HCEC 1CT (cell line): ENCODE measurements around the gene LDHAL6B.

Experiments
- DNase-seq: peaks from one replicate; pipeline ENCODE4 v3.0.0-alpha.2; 2017

LDHAL6B gene

DNA sequence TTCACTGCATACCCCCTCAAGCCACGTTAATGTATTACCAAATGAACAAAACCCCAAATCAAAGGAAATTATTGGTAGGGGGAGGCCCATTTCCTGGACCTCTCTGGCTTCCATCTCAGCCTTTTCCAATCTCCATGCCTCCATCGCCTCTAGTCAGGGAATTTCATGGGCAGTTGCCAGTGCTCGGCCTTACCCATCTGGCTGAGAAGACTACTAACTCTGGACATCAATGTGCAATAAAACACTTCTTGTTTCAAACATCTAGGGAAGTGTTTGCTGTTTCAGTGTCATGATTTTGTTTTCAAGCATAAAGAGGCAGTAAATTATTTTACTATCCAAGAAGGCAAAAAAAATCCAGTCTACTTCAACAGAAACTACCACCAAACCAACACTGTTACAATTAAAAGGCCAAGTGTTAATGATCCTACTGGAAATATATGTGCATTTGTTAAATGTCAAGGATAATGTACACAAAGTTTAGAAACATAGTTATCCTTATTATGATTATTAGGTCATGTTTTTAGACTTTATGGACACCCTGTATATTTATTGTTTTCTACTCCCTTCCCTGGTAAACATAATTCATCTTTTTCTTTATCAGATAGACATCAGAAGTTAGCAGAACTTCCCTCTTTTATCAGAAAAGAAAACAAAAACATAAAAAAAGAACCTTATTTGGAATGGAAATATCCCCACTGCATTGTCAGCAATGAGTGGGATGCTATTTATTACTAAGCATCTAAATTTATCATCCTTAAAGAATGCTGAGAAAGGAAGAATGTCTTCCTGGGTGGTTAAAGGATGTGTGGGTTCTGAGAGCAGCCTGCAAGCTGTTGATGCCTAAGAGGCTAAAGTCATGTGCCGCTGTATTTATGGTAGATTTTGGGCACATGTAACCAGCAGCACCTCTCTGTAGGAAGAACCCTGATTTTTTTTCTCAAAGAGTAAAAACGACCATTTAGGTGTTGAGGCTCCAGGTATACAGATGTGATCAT, 15.2 kb downstream of the LDHAL6B start:
- DNase-seq: peak; percentile 98

DNA sequence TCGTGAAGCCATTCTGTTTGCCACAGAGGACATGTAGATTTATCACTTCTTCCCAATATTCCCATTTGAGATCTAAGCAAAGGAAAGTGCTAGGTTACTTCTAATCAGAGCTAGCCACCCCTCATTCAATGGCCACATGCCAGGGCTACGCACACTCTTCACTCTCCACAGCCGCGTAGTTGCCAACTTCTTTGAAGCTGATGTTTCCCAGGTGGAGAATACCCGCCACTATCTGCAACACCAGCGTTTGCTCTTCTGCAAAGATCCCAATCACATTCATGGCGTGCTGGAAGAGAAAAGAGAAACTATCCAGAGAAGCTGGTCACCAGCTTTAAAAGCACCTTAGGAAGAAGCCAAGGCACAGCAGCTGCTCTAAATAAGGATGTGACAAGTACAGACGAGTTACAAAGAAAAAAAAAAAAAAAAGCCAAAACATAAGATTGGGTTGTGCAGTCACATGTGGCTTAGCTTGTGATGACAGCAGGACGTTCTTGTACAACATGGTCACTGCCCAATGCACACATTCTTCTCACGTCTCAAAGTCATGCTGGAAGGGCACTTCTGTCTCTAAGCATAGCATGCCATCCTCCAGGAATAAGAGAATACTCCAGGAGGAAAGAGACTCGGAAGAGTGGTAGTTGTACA, 16.4 kb downstream of the LDHAL6B start:
- no peak for DNase-seq

DNA sequence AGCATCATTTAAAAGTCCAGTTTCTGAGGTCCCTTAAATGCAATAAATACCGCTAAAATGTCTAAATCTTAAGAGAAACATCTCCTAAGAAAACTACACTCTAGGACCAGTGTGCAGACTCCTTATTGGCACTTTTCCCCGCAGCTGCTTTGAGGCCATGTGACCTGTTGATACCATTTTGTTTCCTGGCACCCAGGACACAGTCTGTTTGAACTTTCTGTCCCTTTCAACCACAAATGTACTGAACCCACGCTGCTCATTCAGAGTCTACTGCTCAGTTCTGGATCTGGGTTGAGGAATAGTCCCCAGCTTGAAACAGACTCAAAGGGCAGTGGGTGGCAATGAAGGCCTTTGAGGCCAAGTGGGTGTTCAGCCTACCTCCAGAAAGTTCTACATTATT, 17.1 kb downstream of the LDHAL6B start:
- no peak for DNase-seq

DNA sequence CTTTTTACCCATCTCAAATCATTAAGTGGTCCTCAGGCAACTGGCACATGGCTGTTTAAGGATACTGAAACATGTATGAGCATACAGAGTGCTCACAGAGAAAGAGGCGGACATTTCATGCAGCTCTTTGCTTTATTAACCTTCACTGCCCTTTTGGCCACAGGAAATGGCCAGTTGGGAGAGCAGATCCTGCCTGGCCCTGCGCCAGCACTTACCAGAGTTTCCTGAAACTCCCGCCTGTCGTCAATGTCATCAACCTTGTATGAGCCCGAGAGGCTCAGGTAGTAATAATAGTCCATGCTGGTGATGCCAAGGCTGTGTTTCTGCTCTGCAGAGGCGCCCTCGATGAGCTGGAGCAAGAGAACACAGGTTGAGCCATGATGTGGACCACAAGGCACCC, 17.8 kb downstream of the LDHAL6B start:
- DNase-seq: no peak

DNA sequence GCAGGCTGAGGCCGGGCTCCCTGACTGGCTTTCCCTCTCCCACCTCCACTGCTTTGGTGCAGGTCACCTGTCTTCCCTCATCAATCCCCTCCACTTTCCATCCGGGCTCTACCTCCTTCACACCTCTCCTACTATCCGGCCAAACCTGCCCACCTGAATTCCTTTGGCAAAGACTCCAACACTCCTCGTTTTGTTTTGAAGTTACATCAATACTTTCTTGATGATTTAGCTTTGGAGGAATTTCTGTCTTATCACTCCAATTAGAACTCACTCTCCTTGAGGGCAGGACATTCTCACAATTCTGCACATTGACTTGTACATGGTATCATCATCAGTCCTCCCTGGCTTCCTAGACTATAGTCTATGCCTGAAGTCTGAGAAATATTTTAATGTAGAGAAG, 20.4 kb downstream of the LDHAL6B start:
- no peak for DNase-seq

DNA sequence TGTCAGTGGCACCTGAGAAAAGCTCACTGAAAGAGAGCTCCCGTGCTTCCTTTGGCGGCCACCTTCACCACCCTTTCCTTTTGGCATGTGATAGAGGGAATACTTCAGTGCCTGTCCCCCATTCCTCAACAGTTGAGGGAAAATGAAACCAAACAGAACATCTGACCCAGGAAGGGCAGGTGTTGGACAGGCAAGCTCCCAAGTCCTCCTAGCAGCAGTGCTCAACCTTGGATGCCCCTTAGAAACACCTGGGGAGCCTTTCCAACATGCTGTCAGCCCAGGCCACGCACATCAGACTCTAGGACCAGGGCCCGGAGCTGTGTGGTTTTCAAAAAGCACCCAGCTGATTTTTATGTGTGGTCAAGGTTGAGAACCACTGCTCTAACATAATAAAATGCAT, 22.4 kb downstream of the LDHAL6B start:
- DNase-seq: no peak

DNA sequence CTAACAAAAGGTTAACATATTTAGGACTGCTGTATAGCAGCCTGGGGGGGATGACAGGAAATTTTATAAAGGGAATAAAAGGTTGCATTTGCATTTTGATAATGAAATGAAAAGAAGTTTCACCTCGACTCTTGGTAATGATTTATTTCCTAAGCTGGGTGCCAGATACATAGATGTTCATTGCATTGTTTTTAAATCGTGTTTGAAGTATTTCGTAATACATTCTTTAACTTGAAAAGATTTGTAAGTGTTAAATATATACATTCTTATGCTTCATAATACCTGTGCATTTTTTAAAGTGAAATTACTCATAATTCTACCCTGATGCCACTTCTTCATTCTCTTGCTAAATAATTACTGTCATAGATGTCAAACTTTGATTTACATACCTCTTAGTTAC, 22.8 kb downstream of the LDHAL6B start:
- no peak for DNase-seq

DNA sequence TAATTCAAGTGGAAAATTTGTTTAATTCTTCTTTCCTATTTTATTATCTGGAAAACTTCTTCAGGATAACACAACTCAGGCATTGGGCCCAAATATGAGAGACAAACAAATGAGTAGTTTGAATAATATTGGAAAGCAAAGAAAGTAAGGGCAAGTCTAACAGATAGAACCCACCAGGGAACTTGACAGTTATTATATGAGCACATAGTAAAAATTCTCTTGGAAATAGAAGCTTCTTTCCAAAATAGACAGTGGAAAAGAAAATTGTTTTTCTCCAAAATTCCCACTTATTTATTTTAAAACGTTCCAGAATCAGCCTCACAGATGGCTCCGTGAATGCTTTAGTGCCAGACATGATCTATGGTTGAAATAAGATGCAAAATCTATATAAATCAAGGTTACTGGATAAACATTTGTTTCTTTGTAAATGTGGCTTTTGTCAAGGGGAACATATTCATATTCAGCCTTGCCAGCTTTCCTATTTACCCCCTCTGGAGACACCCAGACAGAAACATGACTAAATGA, 23.9 kb downstream of the LDHAL6B start:
- DNase-seq: no peak

DNA sequence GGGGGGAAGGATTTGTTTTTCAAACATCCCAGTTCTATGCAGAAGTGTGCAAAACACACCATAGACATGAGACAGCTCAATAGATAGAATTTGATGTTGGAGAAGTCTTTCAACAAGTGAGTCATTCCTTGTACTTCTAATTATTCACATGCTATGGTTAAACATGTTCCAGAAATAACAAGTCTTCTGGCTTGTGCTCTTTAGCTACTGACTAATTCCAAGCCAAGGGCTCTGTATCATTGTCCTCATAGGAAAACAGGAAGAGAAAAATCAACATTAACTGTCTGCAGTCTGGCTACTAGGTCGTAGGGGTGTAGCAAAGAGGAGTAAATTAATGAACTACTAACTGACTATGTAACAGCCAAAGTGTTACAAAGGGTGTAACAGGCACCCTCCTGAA, 25.8 kb downstream of the LDHAL6B start:
- DNase-seq: peak; percentile 92

DNA sequence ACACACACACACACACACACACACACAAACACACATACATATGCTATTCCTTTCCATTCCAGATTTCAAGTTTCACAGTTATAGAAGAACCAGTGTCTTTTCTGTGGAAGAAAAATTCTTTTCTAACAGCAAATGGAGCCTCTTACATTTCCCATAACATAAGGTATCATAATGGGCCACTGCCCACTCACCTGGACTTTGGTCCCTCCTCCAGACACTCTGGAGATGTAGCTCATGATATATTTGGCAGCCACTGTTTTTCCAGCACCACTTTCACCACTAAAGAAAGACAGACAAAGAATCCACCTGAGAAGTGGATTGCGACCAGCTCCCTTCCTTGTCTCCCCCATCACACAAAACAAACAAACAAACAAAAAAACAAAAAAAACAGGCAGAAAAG, 29.8 kb downstream of the LDHAL6B start:
- no peak for DNase-seq

DNA sequence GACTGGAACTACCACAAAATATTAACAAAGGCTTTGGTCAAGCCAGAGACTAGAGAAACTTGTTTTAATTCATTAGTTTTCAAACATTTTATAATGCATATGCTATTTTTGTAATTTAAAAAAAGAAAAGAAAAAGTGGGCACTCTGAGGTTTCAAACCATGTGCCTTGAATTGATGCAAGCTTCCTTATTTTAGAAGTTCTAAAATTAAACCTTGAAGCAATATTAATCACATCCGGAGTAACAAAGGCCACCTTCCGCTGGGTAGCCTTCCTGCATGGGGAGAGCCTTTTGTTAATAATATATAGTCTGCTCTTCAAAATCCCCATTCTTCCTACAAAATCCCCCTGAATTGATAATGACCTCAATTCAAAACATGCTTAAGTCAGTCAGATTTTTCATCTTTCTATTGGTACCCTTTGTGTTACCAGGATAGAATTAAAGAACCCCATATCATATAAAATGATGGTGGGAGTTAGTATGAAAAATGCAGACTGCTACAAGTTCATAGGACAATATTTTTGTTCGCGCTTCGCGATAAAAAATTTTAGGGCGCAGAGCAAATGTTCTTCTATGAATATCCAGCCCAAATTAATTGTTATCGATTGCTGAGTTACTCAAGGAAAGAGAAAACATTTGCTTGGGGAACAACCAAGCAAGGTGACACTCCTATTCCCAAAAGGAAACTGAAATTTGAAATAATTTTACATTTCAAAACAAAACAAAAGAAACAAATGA, 30.6 kb downstream of the LDHAL6B start:
- DNase-seq: peak; percentile 34

DNA sequence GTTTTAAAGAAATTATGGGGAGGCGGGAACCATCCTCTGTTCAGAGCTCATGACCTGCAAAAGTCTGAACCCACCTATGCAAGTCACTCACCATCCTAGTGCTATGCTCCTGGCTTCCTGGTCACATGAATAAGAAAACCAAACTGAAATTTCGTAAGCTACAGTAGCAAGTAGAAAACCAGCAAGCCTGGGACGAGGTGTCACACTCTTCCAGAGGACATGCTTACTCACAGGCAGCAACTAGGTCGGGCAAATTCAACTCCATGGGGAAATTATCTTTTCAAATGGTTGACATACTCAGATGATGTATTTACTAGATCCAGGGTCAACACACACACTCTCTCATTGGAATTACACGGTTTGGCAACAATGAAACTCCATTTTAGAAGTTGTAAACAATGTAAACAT, 31.3 kb downstream of the LDHAL6B start:
- no peak for DNase-seq

DNA sequence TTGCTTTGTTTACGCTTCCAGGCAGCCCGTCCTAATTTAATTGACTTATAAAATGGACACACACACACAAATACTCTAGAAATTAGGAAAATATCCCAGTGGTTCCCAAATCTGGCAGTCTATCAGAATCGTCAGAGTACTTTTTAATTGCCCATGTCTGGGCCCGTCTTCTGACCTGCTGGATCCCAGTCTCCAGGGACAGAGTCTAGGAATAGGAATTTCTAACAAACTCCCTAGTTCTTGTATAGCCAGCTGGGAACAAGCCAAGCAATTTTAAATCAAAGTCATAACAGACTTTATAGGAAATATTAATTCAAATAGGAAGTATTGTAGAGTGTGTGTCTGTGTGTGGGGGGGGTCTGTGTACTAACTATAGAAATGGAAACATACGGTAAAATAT, 33.4 kb downstream of the LDHAL6B start:
- no peak for DNase-seq

DNA sequence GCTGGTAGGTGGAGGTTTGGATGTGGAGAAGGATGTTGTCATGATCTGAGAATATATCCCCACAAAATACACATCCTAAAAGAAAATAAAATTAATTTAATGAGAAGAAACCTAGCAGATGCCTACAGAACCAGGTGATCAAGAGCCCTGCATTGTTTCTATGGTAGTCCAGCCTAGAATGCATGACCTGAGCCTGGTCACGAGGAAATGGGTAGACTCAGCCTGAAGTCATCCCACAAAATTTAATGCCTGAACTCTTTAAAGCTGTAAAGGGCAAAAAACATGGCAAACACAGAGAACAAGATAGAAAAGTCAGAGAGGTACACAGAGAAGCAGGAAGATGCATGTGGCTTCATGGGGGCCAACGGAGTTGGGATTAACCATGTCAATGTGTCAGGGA, 36.0 kb downstream of the LDHAL6B start:
- peak; percentile 23 for DNase-seq

DNA sequence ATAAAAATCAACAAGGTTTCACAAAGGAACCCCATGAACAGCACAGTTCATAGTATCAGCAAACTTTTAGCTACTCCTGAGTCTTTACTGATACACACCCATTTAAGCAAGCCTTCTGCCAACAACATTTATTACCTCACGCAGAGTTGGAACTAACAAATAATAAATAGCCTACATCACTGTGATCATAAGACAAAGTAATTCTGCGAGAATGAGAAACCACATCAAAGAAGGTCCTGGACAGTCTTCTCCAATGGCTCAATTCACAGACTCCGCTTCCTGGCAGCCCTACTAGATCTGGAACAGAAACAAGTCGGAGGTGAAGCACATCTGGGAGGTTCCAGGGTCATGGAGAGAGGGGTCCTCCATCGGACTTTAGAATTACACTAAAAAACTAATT, 37.0 kb downstream of the LDHAL6B start:
- no peak for DNase-seq

DNA sequence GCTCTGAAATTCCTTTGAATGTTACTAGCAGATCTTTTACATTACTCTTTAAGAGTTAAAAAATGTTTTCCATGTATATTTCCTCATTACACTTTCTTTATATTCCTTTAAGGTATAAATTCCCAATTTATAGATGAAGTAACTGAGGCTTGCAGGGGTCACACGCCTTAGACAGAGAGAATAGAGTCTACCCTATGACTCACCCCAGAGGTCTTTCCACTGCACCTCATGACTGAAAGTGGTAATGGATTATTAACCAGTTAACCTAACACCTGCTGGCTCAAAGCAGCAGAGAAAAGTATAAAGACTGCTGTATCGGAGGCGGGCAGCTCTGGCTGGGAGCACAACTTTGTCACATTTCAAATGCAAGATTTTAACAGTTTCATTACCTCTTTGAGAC, 37.7 kb downstream of the LDHAL6B start:
- DNase-seq: no peak

DNA sequence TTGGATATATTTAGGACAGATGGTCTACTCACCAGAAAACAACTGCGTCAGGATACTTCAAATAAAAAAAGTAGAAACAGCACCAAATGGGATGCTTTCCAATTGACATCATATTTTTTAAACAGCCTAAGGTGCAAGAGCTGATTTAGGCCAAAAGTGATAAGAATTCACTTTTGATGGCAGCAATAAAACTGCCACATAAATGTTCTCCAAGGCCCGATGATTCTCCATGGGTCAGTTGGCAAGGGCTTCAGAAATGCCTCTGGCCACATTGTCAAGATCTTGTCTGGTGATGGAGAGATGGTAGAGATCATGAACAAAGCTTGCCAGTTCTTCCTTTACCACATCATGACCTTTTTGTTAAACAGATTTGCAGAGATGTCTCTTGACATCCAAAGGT, 38.9 kb downstream of the LDHAL6B start:
- no peak for DNase-seq

DNA sequence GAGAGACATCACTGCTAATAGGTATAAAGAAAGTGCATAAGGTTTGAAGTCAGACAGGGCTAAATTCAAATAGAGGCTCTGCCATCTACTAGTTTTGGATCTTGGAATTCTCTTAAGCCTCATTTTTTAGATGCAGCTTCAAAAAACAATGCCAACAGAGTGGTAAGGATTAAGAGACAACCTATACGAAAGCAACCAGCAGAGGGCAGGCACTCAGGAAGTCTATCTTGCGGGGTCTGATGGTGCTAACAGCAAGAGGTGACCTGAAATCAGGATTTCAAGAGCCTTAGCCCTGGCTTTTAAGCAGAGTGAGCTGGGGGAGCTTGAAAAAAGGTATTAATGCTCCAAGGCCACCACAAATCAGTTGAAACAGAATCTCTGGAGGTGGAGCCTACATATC, 40.7 kb downstream of the LDHAL6B start:
- DNase-seq: peak; percentile 73

DNA sequence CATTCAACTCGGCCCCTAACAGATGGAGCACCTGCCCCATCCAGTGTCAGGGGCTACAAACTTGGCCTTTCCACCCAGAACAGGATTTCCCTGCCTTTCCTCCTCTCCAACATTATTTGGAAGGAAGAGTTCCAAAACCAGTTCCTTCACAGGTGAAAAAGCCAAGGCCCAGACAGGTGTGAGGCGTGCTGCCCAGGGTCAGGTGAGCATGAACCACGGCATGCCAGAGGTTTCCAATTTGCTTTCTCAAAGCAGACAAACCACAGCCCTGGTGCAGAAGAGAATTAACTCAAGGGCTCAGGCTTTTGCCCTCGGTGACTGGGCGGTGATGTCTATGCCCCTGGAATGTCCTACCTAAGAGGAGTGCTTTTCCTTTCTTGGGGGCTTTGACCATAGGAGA, 43.2 kb downstream of the LDHAL6B start:
- no peak for DNase-seq

DNA sequence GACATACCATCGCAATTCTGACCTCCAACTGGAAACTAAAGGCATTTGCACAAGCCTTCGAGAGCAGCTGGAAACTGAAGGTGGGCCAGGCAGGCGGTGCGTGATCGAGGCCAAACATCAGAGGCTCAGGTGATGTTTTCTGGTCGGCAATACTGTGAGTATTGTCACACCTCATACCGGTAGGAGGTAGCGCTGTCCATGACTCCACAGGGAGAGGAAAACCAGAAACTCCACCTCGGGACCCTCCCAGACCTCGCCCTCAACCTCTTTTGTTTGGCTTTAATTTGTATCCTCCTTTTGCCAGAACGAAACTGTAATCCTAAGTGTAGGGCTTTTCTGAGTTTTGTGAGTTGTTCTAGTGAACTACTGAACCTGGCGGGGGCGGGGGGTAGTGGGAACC, 43.6 kb downstream of the LDHAL6B start:
- no peak for DNase-seq

DNA sequence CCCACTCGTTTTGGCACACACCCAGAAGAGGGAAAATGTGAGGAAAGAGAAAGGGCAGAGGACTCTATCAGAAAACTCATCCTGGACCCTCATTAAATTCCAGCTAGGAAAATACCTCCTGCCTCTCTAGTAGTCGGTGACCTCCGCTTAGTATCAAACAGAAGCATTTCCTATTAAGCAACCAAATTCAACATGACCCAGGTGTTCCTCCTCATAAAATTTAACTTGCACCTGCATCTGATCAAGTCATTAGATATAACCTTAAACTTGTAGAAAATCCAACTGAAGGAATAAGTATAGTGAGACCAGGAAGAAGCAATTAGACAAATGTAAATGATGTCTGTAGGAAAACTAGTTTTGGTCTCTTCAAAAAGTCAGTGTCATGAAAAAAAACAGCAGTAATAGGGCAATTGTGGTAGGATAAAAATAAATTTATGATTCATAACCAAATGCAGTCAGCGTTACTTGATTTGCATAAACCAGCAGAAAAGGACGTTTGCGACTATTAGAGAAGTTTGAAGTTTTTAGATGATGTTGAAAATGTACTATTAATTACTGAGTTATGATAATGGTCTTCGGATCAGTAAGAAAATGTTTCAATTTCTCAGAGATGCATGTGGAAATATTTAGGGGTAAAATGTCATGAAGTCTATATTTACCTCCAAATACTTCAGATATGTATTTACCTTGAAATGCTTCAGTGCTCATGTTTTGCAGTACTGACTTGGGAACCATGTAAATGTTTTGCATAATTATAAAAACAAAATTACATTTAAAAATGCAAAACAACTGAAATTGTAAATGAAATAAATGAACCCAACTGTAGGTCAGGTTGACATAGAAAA, 44.6 kb downstream of the LDHAL6B start:
- no peak for DNase-seq

DNA sequence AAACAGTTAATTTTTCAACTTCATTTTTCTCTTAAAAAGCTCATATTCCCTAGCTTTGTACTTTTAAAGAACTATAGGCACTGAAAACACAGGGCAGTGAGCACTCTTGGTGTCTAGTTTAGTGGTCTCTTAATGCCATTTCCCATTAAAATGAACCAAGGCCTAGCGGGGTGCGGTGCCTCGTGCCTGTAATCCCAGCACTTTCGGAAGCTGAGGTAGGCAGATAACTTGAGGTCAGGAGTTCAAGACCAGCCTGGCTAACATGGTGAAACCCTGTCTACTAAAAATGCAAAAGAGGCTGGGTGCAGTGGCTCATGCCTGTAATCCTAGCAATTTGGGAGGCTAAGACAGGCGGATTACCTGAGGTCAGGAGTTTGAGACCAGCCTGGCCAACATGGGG, 45.5 kb downstream of the LDHAL6B start:
- no peak for DNase-seq
